ENCODE data around the gene IQSEC2.

IQSEC2 gene

GRCh38 chrX:53321230-53321942 is 40.0 kb upstream of the IQSEC2 start:
- no peak for DNase-seq (ENCODE audit: low read depth in 2 of 2)
- TF ChIP-seq CTCF (IDR thresholded peaks at IDR 0.05; ENCODE audit: low read depth, low read length): no peak
- H3K4me3 ChIP-seq (replicated peaks in 1 of 2; ENCODE audit: low read depth in 2 of 2, low read length in 2 of 2): peak overlapping the region in 1 of 2 donors; percentile 58

- H3K4me3 ChIP-seq (replicated peaks in 1 of 2; ENCODE audit: low read depth in 2 of 2, low read length in 2 of 2): peak overlapping the region; percentile 57 to 58
- DNase-seq (ENCODE audit: low read depth in 2 of 2): no peak
- TF ChIP-seq CTCF (IDR thresholded peaks at IDR 0.05; ENCODE audit: low read depth, low read length): no peak
Measured at GRCh38 chrX:53320543-53321229, 39.3 kb upstream of the IQSEC2 start.

GRCh38 chrX:53319614-53320542 is 38.5 kb upstream of the IQSEC2 start:
- no peak for TF ChIP-seq CTCF (IDR thresholded peaks at IDR 0.05; ENCODE audit: low read depth, low read length)
- no peak for DNase-seq (ENCODE audit: low read depth in 2 of 2)
- peak overlapping the region; percentile 43 to 58 for H3K4me3 ChIP-seq (replicated peaks in 1 of 2; ENCODE audit: low read depth in 2 of 2, low read length in 2 of 2)

GRCh38 chrX:53318766-53319353 is 37.5 kb upstream of the IQSEC2 start:
- H3K4me3 ChIP-seq (replicated peaks in 1 of 2; ENCODE audit: low read depth in 2 of 2, low read length in 2 of 2): no peak overlapping the region
- DNase-seq (ENCODE audit: low read depth in 2 of 2): no peak
- TF ChIP-seq CTCF (IDR thresholded peaks at IDR 0.05; ENCODE audit: low read depth, low read length): no peak

GRCh38 chrX:53317365-53318069 is 36.1 kb upstream of the IQSEC2 start:
- H3K4me3 ChIP-seq (replicated peaks in 1 of 2; ENCODE audit: low read depth in 2 of 2, low read length in 2 of 2): no peak overlapping the region
- peak; percentile 79 for TF ChIP-seq CTCF (IDR thresholded peaks at IDR 0.05; ENCODE audit: low read depth, low read length)

GRCh38 chrX:53316860-53317237 is 35.5 kb upstream of the IQSEC2 start:
- TF ChIP-seq CTCF (IDR thresholded peaks at IDR 0.05; ENCODE audit: low read depth, low read length): no peak
- no peak overlapping the region for H3K4me3 ChIP-seq (replicated peaks in 1 of 2; ENCODE audit: low read depth in 2 of 2, low read length in 2 of 2)
- no peak for DNase-seq (ENCODE audit: low read depth in 2 of 2)

More at GRCh38 chrX:53317365-53318069, 36.1 kb upstream of the IQSEC2 start:
- DNase-seq (ENCODE audit: low read depth in 2 of 2): peak; percentile 52 to 60

All from cardiac fibroblast (primary cell).